Measurements from ENCODE around the gene TTC13.
"Not testable (repeated sequence)": the region's sequence is repeated elsewhere in the genome, so short reads cannot be mapped to it uniquely, and the experiment has no call there.

Gene TTC13

DNA sequence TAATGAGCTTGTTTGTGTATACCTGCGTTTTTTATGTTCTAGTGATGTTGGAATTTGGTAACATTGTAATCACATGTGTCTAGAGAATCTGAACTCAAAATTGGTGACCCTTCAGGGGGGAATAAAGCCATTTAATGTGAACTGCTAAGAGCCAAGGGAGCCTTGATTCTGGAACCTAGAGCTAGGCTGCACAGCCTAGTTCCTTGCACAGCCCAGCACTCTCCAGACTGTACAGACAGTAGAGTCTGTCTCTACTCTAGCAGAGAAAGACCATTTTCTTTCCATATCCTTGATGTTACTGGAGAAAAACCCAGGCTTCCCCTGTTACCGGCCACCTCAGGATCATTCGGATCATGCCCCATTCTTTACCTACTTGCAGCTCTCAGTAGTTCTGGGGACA lies 8.8 kb upstream of the TTC13 start:
- DNase-seq, result no peak

DNA sequence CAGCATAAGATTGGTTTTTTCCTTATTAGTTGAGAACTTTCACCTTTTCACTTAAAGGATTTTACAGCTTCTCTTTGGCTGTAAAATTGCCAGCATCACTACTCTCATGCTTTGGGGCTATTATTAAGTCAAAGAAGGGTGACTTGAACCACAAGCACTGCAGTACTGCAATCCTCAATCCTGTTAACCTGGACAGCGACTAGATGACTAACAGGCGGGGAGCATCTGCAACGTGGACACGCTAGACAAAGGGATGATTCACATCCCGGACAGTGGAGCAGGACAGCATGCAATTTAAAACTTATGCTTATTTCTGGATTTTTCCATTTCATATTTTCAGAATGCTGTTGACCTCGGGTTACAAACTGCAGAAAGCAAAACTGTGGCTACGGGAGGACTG lies 8.3 kb upstream of the TTC13 start:
- no peak for DNase-seq

DNA sequence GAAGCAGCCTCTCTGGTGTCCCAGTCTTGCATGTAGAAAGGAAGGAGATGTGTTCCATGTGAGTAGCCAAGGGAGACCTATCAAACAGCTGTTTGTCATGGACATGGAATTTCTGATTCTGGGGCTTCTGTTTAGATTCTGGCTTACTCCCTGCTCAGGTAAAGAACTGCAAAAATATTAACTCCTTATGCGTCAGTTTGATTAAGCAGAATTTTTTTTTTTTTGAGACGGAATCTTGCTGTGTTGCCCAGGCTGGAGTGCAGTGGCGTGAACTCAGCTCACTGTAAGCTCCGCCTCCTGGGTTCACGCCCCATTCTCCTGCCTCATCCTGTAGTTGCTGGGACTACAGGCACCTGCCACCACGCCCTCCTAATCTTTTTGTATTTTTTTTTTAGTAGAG lies 7.0 kb upstream of the TTC13 start:
- no peak for DNase-seq

DNA sequence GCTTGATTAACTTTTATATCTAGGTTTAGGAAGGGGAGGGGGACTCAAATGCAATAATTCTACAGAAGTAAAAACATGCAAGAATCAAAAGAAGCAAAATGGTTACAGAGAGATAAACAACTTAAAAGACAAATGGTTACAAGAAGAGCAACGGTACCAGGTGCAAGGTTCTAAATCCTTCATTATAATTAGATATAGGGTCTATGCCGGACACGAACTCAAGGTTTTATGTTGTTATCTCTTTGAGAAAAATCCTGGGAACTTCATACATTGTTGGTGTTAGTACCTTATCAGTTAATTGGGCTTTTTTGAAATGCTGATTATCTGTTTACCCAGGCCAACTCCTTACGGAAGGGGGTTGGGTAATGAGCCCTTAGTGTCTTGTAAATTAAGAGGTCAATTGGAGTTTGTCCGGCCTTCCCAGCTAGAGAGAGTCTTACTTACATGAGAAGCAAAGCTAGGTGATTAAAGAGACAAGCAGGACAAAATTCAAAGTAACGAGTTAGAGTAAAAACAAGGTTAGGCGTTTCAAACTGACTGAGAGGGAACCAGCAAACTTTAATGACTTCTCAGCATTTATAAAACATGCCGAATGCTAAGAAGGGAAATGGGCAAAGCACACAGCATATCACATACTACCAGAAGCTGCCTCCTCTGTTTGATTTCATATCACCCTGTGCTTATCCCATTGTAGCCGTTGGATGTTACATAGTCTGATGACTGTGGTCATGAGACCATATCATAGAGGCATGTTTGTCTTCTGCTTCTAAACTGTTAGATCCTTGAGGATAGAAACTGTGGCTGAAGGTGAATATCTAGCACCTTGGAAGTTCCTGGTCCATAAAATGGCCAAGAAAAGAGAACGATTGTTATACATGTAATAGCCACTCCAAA lies 6.2 kb upstream of the TTC13 start:
- DNase-seq, result not testable (repeated sequence)

DNA sequence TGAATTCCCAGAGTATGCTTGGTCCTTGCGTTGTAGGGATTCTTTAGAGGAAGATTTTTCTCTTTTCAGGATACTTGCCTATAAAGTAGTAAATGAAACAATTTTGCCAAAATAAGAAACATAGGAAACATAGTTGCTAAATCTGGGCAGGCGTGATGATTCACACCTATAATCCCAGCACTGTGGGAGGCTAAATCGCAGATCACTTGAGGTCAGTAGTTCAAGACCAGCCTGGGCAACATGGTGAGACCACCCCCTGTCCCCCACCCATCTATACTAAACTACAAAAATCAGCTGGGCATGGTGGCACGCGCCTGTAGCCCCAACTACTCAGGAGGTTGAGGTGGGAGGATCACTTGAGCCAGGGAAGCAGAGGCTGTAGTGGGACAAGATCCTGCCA lies 5.2 kb upstream of the TTC13 start:
- DNase-seq, result no peak

DNA sequence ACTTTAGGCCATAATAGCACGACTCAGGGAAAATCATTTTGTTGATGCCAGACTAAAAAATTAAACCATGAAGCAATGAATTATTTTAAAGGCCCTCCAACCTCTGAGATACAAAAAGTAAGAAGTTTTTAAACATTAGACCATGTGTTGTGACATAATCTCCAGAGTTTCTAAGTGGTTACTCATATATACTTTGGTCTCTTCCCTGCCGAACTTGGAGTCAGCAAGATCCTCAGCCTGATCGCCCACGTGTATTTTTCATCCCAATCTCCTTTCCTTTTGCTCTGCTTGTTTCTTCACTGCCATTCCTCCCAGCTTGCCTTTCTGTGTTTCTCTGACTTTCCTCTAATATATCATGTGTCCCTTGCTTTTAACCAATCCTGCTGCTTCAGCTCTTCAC lies 4.0 kb upstream of the TTC13 start:
- no peak for DNase-seq

DNA sequence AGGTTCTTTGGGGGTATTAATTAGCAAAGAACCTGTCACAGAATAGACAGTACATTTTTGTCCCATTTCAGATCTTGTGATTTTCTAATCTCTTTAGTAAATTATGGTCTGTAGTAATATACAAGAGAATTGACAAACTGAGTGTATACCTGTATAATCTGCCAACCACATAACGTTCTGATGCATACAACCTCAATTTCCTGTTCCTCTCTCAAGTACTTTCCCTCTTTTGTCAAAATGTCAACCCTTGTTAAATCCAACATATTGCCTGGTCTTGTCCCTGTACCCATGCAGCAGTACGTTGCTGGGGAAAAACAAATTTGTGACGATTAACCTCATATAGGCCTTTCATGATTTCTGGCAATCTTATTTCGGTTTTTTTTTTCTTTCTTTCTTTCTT lies 1.3 kb upstream of the TTC13 start:
- no peak for DNase-seq

DNA sequence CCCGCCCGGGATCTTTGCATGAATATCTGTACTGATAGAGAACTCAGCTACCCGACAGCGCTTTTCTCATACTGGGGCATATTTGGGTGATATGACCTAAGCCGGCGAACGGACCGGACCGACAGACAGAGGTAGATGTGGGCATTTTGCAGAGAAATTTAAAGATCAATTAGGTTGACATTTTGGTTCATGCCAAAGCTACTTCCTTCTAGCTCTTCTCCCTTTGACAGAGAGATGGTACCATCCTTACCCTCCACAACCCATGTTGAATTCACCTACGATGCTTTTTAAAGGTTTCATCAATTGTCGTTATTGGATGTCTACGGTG lies 692 bp upstream of the TTC13 start:
- no peak for DNase-seq

DNA sequence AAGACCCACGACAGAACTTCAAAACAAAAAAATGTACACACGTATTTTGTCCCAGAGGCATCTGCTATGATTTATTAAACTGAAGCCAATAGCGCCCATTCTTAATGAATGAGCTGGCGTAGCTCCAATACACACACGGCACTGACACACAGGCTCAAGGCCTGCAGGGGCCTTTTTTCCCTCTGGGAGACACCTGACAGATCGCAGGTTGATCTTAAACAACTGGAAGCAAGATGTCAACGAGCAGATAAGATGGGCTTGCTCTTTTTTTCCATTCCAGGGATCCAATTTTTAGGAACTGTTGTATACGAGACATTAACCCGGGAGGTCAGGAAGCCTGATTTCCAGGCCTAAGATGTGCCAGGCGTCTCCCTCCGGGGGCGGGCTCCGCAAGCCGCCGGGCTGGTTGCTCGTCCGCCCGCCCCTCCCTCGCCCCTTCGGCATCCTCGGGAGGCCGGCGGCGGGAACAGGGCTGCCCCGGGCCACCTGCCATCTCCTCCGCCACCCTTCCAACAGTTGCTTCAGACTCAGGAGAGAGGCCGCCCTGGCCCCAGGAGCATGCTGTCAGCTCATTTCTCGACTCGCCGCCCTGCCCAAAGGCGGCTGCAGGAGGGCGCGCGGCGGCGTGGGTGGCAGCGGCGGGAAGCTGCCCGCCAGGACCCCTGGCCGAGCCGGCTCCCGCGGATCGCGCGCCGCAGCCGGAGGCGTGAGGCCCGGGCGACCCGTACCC lies 735 bp downstream of the TTC13 start:
- DNase-seq, result no peak

DNA sequence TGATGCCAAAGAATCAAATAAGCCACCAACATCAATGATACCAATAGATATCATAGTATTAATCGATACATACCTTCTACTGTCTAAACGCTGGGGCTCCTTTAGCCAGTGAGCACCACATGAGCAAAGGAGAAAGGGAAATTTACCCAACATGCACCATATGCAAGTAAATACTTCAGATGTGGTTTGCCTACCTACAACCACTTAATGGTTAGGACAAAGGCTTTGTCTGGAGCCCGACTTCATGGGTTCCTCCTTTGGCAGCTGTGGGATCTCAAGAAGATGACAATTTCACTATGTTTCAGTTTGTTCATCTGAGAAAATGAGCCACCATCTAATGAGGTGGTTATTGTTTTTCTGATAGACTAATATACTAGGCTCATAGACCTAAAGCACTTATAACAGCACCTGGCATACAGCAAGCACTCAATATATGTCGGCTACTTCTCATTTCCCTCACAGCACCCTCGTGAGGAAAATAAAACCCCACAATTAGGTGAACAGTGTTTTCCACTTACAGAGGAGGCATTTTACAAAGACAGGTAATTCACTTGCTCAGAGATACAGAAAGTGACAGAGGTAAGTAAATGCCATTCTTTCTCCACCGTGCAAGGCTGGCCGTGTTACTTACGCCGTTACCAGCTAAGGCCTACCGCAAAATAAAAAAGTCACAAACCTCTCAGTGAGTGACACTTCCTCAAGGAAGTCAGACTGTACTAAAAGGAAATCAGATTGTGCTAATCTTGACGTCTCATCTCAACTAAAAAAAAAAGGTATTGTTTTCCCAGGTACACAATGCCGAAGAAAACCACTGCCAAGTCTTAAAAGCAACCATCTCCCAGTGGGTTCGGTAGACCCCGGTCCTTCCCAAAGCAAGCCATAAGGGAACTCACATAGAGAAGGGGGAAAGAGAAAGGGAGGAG lies 1.6 kb downstream of the TTC13 start:
- peak; percentile 36 for DNase-seq

DNA sequence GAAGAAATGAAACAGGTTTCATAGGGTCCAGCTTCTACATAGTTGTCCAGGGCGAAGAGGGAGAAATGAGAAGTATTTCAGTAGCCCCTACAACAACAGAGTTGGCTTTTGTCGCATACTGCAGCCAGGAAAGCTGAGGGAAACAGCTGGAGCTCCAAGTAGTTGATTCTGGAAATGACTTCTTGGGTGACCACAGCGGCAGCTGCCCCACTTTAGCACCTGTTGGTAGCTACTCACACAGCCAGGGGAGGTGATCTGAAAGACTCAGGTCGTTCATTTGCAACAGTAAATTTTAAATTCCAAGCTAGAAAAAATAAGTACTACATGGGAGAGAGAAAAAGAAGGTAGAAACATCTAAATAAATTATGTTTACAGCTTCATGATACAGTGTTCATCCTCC lies 2.3 kb downstream of the TTC13 start:
- DNase-seq, result no peak

DNA sequence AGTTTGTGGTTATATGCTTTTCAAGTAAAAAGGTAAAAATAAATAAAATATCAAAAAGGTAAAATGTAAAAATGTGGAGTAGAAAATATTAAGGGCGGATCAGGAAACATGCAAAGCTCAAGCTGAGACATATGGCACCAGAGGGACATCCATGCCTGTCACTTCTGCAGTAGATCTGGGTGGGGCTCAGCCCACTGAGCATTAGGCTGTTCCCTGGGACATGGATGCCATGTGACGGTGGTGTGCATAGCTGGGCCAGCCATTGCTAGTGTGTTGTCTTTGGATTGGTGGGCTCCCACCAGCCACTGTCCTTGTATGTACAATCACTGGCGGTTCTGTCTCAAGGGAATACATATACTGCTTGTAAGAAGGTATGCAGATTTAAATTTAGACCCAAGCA lies 3.0 kb downstream of the TTC13 start:
- DNase-seq, result no peak

DNA sequence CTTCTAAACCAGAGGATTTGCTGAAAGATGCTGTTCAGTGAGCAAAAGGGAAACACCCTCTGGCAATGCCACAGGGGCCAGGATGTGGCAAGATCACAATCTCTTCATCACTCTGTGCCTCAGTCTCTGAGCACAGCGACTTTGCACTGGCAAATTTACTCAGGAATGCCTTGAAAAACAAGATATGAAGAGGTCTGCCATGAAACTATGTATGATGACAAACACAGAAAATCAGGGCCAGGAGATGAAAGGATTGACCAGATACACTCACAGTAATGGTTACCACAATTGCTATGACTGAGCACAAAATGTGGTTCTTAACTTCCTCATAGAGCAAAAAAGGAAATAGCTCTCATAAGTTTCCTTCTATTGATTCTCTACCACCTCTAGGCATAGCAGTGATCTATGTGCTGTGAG lies 5.8 kb downstream of the TTC13 start:
- DNase-seq, result peak; percentile 50

DNA sequence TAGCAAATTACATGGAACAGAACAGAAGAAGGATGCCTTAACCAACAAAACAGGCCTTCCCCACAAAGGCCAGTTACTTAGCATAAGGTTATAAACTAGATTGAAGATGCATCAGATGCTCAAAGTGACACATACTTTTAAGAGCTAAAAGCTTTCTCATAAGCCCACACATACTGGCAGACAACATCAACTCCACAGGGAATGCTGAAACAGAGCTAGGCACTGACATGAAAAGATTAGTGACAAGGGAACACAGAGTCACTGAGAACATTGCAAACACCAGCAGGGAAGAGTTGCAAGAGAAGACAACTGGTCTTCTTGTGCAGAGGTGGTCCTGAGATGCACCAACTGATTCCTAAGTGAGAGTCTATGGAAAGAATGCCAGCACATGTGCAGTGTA lies 6.9 kb downstream of the TTC13 start:
- no peak for DNase-seq

DNA sequence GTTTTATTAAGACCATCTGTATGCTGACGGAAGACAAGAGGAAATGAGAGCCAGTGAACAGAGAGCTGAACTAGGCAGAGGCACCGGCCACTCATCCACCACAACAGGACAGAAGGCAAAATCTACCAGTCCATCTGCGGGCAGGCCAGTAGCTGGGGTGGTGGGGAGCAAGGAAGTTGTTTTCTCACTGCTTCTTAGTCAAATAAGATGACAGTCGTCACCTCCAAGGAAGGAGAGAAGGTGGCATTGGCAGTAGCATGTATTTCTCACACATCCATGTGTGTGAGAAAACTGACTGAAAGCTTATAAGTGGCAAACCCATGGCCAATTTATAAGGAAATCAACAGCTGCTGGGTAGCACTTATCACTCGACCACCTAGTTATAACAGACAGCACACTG lies 8.2 kb downstream of the TTC13 start:
- no peak for DNase-seq

DNA sequence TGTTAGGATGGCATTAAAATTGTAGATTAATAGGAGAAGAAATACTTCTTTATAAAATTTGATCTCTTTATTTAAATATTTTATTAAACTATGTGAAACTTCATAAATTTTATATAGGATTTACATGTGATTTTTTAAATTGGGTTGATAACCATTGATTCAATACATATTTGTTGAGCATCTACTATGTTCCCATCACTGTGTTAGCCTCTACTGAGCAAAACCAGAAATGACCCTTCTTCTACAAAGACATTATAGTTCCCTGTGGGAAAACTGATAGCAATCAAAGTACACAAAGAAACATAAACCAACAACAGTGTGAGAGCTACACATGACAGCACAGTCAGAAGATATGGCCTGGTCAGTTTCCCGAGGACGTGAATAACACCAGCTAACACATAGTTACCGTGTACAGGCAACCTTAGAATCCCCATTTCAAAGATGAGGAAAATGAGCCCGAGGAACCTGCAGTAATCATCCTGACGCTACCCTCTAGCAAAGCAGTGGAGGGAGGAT lies 12.2 kb downstream of the TTC13 start:
- DNase-seq, result no peak

DNA sequence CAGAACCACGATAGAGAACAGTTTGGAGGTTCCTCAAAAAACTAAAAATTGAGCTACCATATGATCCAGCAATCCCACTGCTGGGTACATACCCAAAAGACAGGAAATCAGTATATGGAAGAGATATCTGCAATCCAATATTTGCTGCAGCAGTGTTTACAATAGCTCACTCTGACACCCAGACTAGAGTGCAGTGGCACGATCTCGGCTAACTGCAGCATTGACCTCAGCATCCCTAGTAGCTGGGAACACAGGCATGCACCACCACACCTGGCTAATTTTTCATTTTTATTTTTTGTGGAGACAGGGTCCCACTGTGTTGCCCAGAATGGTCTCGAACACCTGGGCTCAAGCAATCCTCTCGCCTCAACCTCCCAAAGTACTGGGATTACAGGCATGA lies 13.1 kb downstream of the TTC13 start:
- DNase-seq, result no peak

DNA sequence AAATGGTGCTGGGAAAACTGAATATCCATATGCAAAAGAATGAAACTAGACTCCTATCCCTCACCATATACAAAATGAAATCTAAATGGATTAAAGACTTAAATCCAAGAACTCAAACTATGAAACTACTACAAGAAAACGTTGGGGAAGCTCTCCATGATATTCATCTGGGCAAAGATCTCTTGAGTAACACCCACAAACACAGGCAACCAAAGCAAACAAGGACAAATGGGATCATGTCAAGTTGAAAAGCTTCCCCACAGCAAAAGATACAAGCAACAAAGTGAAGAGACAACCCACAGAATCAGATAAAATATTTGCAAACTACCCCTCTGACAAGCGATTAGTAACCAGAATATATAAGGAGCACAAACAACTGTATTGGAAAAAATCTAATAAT lies 13.8 kb downstream of the TTC13 start:
- DNase-seq, result no peak

DNA sequence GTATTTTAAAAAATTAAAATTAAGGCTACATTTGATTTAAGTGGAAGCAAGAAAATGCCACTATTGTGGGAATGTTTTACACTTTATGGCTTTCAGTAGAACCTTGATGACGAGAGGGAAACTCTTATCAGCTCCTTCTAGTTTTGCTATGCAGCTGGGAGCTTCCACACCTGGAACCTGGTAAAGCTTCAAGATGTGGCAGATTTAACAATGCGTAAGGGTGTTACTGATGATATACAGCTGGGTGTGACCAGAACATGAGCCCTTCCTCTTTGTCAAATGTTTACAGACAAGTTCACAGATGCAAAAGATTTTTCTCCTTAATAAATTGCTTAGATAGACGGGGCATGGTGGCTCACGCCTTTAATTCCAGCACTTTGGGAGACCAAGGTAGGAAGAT lies 20.3 kb downstream of the TTC13 start:
- no peak for DNase-seq

DNA sequence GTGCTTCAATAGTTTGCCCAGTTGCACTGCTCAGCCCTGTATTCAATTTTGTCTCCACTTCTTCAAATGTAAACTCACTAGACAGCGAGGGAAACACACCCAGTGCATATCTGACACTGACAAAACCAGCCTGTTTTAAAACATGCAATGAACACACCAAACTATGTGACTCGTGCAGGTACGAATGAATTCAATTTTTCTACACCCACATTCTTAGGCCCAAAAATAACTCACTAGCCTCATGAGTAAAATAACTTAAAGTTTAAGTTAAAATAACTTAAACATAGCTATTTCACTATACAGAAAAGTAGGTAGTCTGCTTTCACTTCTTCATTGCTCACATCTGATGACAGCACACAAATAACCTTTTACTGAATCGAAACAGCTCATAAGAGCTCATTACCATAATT lies 21.1 kb downstream of the TTC13 start:
- DNase-seq, result no peak

DNA sequence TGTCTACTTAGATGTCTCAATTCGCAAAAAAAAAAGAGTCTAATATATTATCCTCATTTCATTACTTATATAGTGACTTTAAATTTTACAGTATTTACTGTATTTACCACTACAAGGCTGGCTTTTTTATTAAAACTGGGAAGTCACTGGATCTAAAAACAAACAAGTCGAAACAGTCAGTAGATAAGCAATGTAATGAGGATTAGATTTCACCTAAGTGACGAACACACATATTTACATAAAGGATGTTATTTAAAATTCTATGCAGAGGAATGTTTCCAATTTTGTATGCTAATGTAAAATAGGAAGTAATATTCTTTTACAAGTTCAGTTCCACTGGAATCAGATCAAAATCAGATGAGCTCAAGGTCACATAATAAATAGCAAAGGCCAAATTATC lies 28.3 kb downstream of the TTC13 start:
- no peak for DNase-seq

DNA sequence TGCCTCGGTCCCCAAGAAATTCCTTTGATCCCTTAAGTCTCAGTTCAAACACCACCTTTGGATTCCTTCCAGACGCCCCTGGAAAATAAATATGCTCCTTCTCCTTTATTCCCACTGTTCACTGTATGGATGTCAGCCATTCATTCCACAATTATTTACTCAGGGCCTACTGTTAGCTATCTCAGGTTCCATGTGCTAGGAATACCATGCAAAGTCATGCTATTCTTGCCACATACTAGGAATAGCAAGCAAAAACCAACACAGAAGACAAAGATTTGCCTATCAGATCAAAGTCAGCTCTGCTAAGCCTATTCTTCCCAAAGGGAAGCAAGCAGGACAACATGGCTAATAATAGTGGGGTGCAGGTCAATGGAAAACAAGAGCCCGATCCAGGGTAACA lies 29.8 kb downstream of the TTC13 start:
- no peak for DNase-seq

DNA sequence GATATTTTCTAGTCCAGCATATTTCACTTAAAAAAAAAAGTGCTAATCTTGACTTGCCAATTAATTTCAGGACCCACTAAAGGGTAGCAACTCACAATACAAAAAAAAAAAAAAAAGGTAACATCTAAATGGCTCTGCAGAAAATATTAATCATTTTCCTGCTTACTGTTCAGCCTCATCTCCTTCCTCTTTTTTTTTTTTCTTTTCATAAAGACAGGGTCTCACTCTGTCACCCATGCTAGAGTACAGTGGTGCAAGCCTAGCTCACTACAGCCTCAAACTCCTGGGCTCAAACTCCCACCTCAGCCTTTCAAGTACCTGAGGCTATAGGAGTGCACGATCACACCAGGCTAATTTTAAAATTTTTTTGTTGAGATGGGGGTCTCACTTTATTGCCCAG lies 30.4 kb downstream of the TTC13 start:
- DNase-seq, result no peak
